K562 (cell line): ENCODE measurements around the gene CLDND2. TPM values are rescaled to one million over a fixed set of nuclear protein-coding genes. Genes with fewer than 3 reads are reported as not detected.

Experiments used
- BACH1 ChIP-seq: fragments of 200-800 bp; sonication (Bioruptor generic); IDR thresholded peaks from 2 replicates; pipeline ENCODE4 v1.6.1; 2016; ENCODE audit warnings: missing genetic modification characterization, missing compliant biosample characterization
- BMI1 ChIP-seq: fragments of 150-350 bp; IDR thresholded peaks from 2 replicates; pipeline ENCODE4 v1.6.1; 2014; ENCODE audit warnings: low read length
- CBFA2T3 ChIP-seq: fragments of 450-650 bp; IDR thresholded peaks from 2 replicates; pipeline ENCODE4 v1.6.1; 2017
- HNRNPH1 ChIP-seq: fragments of 200-400 bp; formaldehyde crosslinking; optimal IDR thresholded peaks from 2 replicates; pipeline ENCODE3; 2017; ENCODE audit warnings: low read depth, mild to moderate bottlenecking, low read length, moderate library complexity
- IFI16 ChIP-seq: fragments of 250-450 bp; sonication (Bioruptor Pico); IDR thresholded peaks from 2 replicates; pipeline ENCODE4 v2.1.2; 2022; ENCODE audit warnings: mild to moderate bottlenecking, inconsistent platforms
- NELFE ChIP-seq: IDR thresholded peaks from 2 replicates; pipeline ENCODE4 v1.6.1; 2011; ENCODE audit warnings: mild to moderate bottlenecking; ENCODE audit not compliant: insufficient read depth, insufficient read length
- NR1H2 ChIP-seq: sonication (generic); formaldehyde crosslinking; IDR thresholded peaks from 2 replicates; pipeline ENCODE4 v1.4.0; 2020; ENCODE audit warnings: mild to moderate bottlenecking, missing genetic modification reagents
- NR4A1 ChIP-seq, 2 experiments: fragments of 250-450 bp in 1 of 2; fragments of 450-650 bp in 1 of 2; sonication (Bioruptor Pico) in 1 of 2; IDR thresholded peaks; 2 replicates each; pipeline versions ENCODE4 v1.4.0 to v1.6.1; 2016 to 2020; ENCODE audit warnings: mild to moderate bottlenecking in 2 of 2, missing compliant biosample characterization in 1 of 2, missing genetic modification characterization in 1 of 2, moderate library complexity in 1 of 2
- PKNOX1 ChIP-seq: fragments of 450-650 bp; IDR thresholded peaks from 2 replicates; pipeline ENCODE4 v1.6.1; 2016
- RFX5 ChIP-seq: IDR thresholded peaks from 2 replicates; pipeline ENCODE4 v1.6.1; 2011; ENCODE audit warnings: low read depth, mild to moderate bottlenecking, improper control_type of control experiment, low read length
- SPI1 ChIP-seq: IDR thresholded peaks from 2 replicates; pipeline ENCODE4 v1.6.1; 2011; ENCODE audit warnings: low read depth, low read length, control low read depth, borderline replicate concordance
- ZBTB2 ChIP-seq: fragments of 450-650 bp; IDR thresholded peaks from 2 replicates; pipeline ENCODE4 v1.6.1; 2016; ENCODE audit warnings: antibody characterized with exemption
- ZC3H11A ChIP-seq: IDR thresholded peaks from 2 replicates; pipeline ENCODE4 v1.6.1; 2012; ENCODE audit warnings: low read depth, low read length, improper control_type of control experiment
- ZNF830 ChIP-seq: fragments of 250-450 bp; sonication (Bioruptor Pico); IDR thresholded peaks from 2 replicates; pipeline ENCODE4 v1.5.0; 2021; ENCODE audit warnings: mild to moderate bottlenecking
- polyA plus RNA-seq, 8 experiments: library from polyadenylated mRNA; depleted of rRNA in 4 of 8; stranded (reverse) in 5 of 8; unstranded in 3 of 8; fragments of >200 nt; fragmentation: Nextera tagmentation in 2 of 8; fragmentation: Illumina TruSeq in 1 of 8; extraction: Ambion mirVana in 2 of 8; extraction: Trizol in 1 of 8; gene quantifications; 2 replicates each; pipeline versions ENCODE4 v1.2.1 to v1.2.3, GENCODE V29; 2011 to 2014; ENCODE audit warnings: inconsistent platforms in 1 of 8, missing spikeins in 1 of 8
- total RNA-seq, 7 experiments: library from RNA; depleted of rRNA in 6 of 7; stranded (reverse); fragments of >200 nt in 6 of 7; fragmentation: Illumina TruSeq in 2 of 7; extraction: Trizol in 2 of 7; gene quantifications; 2 replicates each; pipeline versions ENCODE4 v1.2.1 to v1.2.3, GENCODE V29; 2011 to 2021; ENCODE audit warnings: low replicate concordance in 1 of 7
- TF ChIP-seq, protein P1 (sequence below): fragments of 450-650 bp; IDR thresholded peaks from 2 replicates; pipeline ENCODE4 v1.7.1; 2018; ENCODE audit warnings: mild to moderate bottlenecking, low read depth; ENCODE audit not compliant: partially characterized antibody
- TF ChIP-seq, protein P2 (sequence below): fragments of 250-450 bp; sonication (Bioruptor Pico); IDR thresholded peaks from 2 replicates; pipeline ENCODE4 v1.6.1; 2021; ENCODE audit warnings: mild to moderate bottlenecking
- TF ChIP-seq, protein P3 (sequence below): sonication (generic); formaldehyde crosslinking; IDR thresholded peaks from 2 replicates; pipeline ENCODE4 v1.8.1; 2022; ENCODE audit warnings: missing genetic modification reagents
- TF ChIP-seq, protein P4 (sequence below): fragments of 450-650 bp; formaldehyde crosslinking; IDR thresholded peaks from 2 replicates; pipeline ENCODE4 v1.4.0; 2020; ENCODE audit warnings: mild to moderate bottlenecking, moderate library complexity
- TF ChIP-seq, protein P5 (sequence below): fragments of 250-450 bp; sonication (Bioruptor Pico); IDR thresholded peaks from 2 replicates; pipeline ENCODE4 v1.8.0; 2022; ENCODE audit warnings: inconsistent platforms

CLDND2 gene
- total and polyA plus RNA-seq, 9 of the 15 experiments (the other 6 are each of a cell fraction or from before 2014, with no cell fraction given), result 0.45 to 4.0 (median 1.2) TPM; not detected in 3

DNA sequence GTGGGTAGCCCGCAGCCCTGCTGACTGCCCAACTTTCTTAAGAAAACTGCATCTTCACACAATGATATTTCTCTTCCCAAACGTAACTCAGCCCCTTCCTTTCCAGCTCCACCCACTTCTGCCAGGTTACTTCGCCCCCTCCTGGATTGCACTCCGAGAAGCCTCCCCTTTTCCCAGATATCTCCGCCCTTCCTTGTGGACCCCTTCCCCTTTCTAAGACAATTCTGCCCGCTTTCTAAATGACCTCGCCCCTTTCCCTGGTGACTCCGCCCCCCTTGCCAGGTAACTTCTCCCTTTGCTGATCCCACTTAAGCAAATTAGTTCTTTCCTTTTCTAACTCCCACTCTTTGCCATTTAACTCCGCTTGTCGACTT, 29.5 kb downstream of the CLDND2 start (continued):
- peak; percentile 76 for TF ChIP-seq ZBTB2
- no peak for TF ChIP-seq NELFE
- no peak for TF ChIP-seq HNRNPH1
- TF ChIP-seq, protein P1, sequence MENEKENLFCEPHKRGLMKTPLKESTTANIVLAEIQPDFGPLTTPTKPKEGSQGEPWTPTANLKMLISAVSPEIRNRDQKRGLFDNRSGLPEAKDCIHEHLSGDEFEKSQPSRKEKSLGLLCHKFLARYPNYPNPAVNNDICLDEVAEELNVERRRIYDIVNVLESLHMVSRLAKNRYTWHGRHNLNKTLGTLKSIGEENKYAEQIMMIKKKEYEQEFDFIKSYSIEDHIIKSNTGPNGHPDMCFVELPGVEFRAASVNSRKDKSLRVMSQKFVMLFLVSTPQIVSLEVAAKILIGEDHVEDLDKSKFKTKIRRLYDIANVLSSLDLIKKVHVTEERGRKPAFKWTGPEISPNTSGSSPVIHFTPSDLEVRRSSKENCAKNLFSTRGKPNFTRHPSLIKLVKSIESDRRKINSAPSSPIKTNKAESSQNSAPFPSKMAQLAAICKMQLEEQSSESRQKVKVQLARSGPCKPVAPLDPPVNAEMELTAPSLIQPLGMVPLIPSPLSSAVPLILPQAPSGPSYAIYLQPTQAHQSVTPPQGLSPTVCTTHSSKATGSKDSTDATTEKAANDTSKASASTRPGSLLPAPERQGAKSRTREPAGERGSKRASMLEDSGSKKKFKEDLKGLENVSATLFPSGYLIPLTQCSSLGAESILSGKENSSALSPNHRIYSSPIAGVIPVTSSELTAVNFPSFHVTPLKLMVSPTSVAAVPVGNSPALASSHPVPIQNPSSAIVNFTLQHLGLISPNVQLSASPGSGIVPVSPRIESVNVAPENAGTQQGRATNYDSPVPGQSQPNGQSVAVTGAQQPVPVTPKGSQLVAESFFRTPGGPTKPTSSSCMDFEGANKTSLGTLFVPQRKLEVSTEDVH, result no peak
- TF ChIP-seq CBFA2T3, result no peak
- TF ChIP-seq ZC3H11A, result no peak
- TF ChIP-seq PKNOX1, result no peak
- no peak for TF ChIP-seq RFX5
- TF ChIP-seq, protein P2, sequence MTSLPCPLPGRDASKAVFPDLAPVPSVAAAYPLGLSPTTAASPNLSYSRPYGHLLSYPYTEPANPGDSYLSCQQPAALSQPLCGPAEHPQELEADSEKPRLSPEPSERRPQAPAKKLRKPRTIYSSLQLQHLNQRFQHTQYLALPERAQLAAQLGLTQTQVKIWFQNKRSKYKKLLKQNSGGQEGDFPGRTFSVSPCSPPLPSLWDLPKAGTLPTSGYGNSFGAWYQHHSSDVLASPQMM (CRISPR knock-in tag), result no peak
- TF ChIP-seq, protein P3, sequence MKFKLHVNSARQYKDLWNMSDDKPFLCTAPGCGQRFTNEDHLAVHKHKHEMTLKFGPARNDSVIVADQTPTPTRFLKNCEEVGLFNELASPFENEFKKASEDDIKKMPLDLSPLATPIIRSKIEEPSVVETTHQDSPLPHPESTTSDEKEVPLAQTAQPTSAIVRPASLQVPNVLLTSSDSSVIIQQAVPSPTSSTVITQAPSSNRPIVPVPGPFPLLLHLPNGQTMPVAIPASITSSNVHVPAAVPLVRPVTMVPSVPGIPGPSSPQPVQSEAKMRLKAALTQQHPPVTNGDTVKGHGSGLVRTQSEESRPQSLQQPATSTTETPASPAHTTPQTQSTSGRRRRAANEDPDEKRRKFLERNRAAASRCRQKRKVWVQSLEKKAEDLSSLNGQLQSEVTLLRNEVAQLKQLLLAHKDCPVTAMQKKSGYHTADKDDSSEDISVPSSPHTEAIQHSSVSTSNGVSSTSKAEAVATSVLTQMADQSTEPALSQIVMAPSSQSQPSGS (CRISPR knock-in tag), result no peak
- TF ChIP-seq ZNF830 (CRISPR knock-in tag), result no peak
- TF ChIP-seq BACH1 (tag), result no peak
- TF ChIP-seq, protein P4, sequence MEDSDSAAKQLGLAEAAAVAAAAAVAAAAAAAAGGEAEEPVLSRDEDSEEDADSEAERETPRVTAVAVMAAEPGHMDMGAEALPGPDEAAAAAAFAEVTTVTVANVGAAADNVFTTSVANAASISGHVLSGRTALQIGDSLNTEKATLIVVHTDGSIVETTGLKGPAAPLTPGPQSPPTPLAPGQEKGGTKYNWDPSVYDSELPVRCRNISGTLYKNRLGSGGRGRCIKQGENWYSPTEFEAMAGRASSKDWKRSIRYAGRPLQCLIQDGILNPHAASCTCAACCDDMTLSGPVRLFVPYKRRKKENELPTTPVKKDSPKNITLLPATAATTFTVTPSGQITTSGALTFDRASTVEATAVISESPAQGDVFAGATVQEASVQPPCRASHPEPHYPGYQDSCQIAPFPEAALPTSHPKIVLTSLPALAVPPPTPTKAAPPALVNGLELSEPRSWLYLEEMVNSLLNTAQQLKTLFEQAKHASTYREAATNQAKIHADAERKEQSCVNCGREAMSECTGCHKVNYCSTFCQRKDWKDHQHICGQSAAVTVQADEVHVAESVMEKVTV (CRISPR knock-in tag), result 0 out of 2 replicates have a peak, but pooled peaks have one; percentile 7
- no peak for TF ChIP-seq NR1H2 (CRISPR knock-in tag)
- 0 out of 2 replicates have a peak, but pooled peaks have one; percentile 25 for TF ChIP-seq SPI1
- TF ChIP-seq, protein P5, sequence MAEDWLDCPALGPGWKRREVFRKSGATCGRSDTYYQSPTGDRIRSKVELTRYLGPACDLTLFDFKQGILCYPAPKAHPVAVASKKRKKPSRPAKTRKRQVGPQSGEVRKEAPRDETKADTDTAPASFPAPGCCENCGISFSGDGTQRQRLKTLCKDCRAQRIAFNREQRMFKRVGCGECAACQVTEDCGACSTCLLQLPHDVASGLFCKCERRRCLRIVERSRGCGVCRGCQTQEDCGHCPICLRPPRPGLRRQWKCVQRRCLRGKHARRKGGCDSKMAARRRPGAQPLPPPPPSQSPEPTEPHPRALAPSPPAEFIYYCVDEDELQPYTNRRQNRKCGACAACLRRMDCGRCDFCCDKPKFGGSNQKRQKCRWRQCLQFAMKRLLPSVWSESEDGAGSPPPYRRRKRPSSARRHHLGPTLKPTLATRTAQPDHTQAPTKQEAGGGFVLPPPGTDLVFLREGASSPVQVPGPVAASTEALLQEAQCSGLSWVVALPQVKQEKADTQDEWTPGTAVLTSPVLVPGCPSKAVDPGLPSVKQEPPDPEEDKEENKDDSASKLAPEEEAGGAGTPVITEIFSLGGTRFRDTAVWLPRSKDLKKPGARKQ, result no peak
- TF ChIP-seq IFI16 (CRISPR knock-in tag), result no peak
- TF ChIP-seq NR4A1 (CRISPR knock-in tag; IDR thresholded peaks at IDR 0.05), result no peak
- TF ChIP-seq NR4A1 (tag; IDR thresholded peaks at IDR 0.05), result no peak
- TF ChIP-seq BMI1, result no peak
